Measurements from ENCODE around the gene FBXO3. TPM values are rescaled to one million over a fixed set of nuclear protein-coding genes. Genes with fewer than 3 reads are reported as not detected.

FBXO3 gene
- total RNA-seq, 2 experiments from 2014 or later, result 12.1 to 21.3 TPM

DNA sequence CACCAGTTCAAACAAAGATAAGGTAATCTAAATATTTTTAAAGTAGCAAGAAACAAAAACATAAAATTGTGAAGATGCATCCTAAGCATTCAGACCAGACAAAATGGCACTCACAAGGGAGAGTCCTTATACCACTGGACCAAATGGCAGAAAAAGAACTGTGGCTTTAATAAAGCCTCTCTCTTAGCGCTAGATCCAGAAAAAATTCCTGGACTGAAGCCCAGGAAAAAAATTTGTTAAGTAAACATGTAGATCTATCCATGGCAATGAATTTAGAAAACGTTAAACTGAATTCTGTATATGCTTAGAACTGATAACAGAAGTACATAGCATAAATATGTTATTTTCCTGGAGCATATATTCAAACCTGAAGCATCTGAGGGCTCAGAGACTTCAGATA lies 26.3 kb downstream of the FBXO3 start:
- Histone ChIP-seq H2AFZ (ENCODE audit: low read length) (no peak overlapping the region), H3K4me2 (ENCODE audit: low read length) (no peak overlapping the region), H3K36me3 (ENCODE audit: insufficient read depth, low read length) (no peaks in the 10 kb centered on the region), H3K27ac (ENCODE audit: low read depth, low read length, poor library complexity, severe bottlenecking) (no peak overlapping the region), H3K4me3 (ENCODE audit: low read depth, low read length, poor library complexity, severe bottlenecking) (no peak overlapping the region), H3K9me2 (ENCODE audit: insufficient read depth, low read length) (no peaks in the 10 kb centered on the region), H3K4me1 (ENCODE audit: insufficient read depth, low read length, poor library complexity, severe bottlenecking) (peaks cover 1% of the 10 kb centered on the region), H3K79me2 (ENCODE audit: insufficient read depth, low read depth, low read length) (no peaks in the 10 kb centered on the region), H3K9me3 (ENCODE audit: low read length) (no peaks in the 10 kb centered on the region), H4K20me1 (ENCODE audit: insufficient read depth, low read length) (no peaks in the 10 kb centered on the region)
- TF ChIP-seq CTCF (conservative IDR thresholded peaks at IDR 0.05; ENCODE audit: low read length) (no peak), EZH2phosphoT487 (IDR thresholded peaks at IDR 0.05; ENCODE audit: borderline replicate concordance, low read depth, low read length) (no peak)
- ChIA-PET POLR2A (no interaction called here), CTCF (ENCODE audit: unreplicated experiment) (no interaction called here)
- intact Hi-C loops (cut with micrococcal nuclease; ENCODE audit: unreplicated experiment), result no loop called here
- BruUV-seq (replicated peaks), result no TSS peak
- DNase-seq (ENCODE audit: low spot score), result no peak

- intact Hi-C loops (cut with micrococcal nuclease; ENCODE audit: unreplicated experiment), result loop anchor here (2.0 kb wide), 1 partner anchor 380 kb away; no protein-coding TSS in a partner anchor
- H3K4me3 ChIP-seq (ENCODE audit: low read depth, low read length, poor library complexity, severe bottlenecking), result no peak overlapping the region
- TF ChIP-seq CTCF (conservative IDR thresholded peaks at IDR 0.05; ENCODE audit: low read length), result no peak
- no peak for DNase-seq (ENCODE audit: low spot score)
- no peaks in the 10 kb centered on the region for H3K79me2 ChIP-seq (ENCODE audit: insufficient read depth, low read depth, low read length)
- H3K27ac ChIP-seq (ENCODE audit: low read depth, low read length, poor library complexity, severe bottlenecking), result no peak overlapping the region
- H3K36me3 ChIP-seq (ENCODE audit: insufficient read depth, low read length), result no peaks in the 10 kb centered on the region
- H3K4me1 ChIP-seq (ENCODE audit: insufficient read depth, low read length, poor library complexity, severe bottlenecking), result no peaks in the 10 kb centered on the region
- no peak overlapping the region for H3K4me2 ChIP-seq (ENCODE audit: low read length)
- no peaks in the 10 kb centered on the region for H4K20me1 ChIP-seq (ENCODE audit: insufficient read depth, low read length)
- POLR2A ChIA-PET, result interaction anchor here (1.0 to 1.5 kb wide), 4 partner anchors 33 to 635 kb away, joined by 3 to 4 read pairs (median 4); no protein-coding TSS in a partner anchor
- no peaks in the 10 kb centered on the region for H3K9me2 ChIP-seq (ENCODE audit: insufficient read depth, low read length)
- no TSS peak for BruUV-seq (replicated peaks)
- no peaks in the 10 kb centered on the region for H3K9me3 ChIP-seq (ENCODE audit: low read length)
- CTCF ChIA-PET (ENCODE audit: unreplicated experiment), result interaction anchor here (1.5 kb wide), 1 partner anchor 27 kb away, joined by 20 read pairs; no protein-coding TSS in a partner anchor
- no peak overlapping the region for H2AFZ ChIP-seq (ENCODE audit: low read length)
These were observed 31.0 kb downstream of the FBXO3 start for GRCh38 chr11:33743291-33743690.

- Histone ChIP-seq H3K4me2 (ENCODE audit: low read length) (no peak overlapping the region), H3K9me2 (ENCODE audit: insufficient read depth, low read length) (no peaks in the 10 kb centered on the region), H3K27ac (ENCODE audit: low read depth, low read length, poor library complexity, severe bottlenecking) (no peak overlapping the region), H3K79me2 (ENCODE audit: insufficient read depth, low read depth, low read length) (no peaks in the 10 kb centered on the region), H2AFZ (ENCODE audit: low read length) (no peak overlapping the region), H4K20me1 (ENCODE audit: insufficient read depth, low read length) (no peaks in the 10 kb centered on the region), H3K36me3 (ENCODE audit: insufficient read depth, low read length) (no peaks in the 10 kb centered on the region), H3K4me3 (ENCODE audit: low read depth, low read length, poor library complexity, severe bottlenecking) (no peak overlapping the region), H3K4me1 (ENCODE audit: insufficient read depth, low read length, poor library complexity, severe bottlenecking) (no peaks in the 10 kb centered on the region), H3K9me3 (ENCODE audit: low read length) (no peaks in the 10 kb centered on the region)
- ChIA-PET POLR2A (interaction anchor here (0.5 to 1.7 kb wide), 15 partner anchors 15 to 634 kb away, joined by 3 to 5 read pairs (median 3); no protein-coding TSS in a partner anchor), CTCF (ENCODE audit: unreplicated experiment) (interaction anchor here (0.7 to 1.6 kb wide), 7 partner anchors 18 to 577 kb away, joined by 3 to 20 read pairs (median 4); partner anchors contain the start of gene C11orf91)
- BruUV-seq (replicated peaks), result no TSS peak
- intact Hi-C loops (cut with micrococcal nuclease; ENCODE audit: unreplicated experiment), result loop anchor here (2.0 kb wide), 1 partner anchor 380 kb away; no protein-coding TSS in a partner anchor
- DNase-seq (ENCODE audit: low spot score), result peak; percentile 36
- TF ChIP-seq EZH2phosphoT487 (IDR thresholded peaks at IDR 0.05; ENCODE audit: borderline replicate concordance, low read depth, low read length) (no peak), CTCF (conservative IDR thresholded peaks at IDR 0.05; ENCODE audit: low read length) (peak; percentile 88)
These were observed 32.0 kb downstream of the FBXO3 start for GRCh38 chr11:33742249-33742851.

Data from OCI-LY7 (cell line).